ENCODE results near the gene NDUFS1. TPM values are rescaled to one million over a fixed set of nuclear protein-coding genes. Genes with fewer than 3 reads are reported as not detected.

The NDUFS1 gene
- total RNA-seq, 2 experiments from 2014 or later = 65.7 to 69.0 TPM

DNA sequence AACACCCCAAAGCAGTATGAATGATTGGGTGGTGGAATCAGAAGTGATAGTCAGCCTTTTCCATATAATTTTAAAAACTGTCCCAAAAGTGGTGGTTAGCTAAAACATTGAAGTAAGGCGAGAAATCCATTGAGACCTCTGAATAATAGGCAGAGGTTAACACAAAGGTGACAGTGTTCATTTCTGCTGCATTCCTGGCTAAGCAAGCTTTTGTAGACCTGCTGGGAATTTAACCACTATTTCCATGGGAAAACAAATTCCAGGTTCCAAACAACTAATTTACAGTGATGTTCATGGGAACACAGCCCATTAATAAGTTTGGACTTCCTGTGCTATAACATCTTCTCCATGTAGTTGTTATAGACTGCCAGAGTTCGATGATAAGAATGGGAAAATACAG lies 66.9 kb downstream of the NDUFS1 start:
- no peak for ATAC-seq
- Mint-ChIP-seq H3K27me3 (ENCODE audit: low read depth) (no peaks in the 10 kb centered on the region), H3K9me3 (ENCODE audit: insufficient read depth) (no peaks in the 10 kb centered on the region)

DNA sequence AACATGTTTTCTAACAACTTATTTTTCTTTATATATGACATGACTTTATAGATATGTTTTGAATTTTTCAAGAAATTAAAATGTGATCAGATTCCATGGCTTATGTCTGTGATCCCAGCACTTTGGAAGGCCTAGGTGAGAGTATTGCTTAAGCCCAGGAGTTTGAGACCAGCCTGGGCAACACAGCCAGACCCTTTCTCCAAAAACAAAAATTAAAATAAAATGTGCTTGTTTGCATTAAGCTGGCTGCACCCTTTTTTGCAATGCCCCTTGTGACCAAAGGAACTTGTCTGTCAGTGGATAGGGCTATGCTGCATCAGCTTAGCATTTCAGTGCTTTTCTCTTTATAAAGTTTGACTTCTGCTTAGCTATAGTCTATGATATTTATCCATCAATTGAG lies 71.0 kb downstream of the NDUFS1 start:
- no peak overlapping the region for H3K27ac Mint-ChIP-seq
- H3K4me1 Mint-ChIP-seq (ENCODE audit: low read depth) = peaks cover 16% of the 10 kb centered on the region
- CTCF ChIA-PET = no interaction called here
- H3K27me3 Mint-ChIP-seq (ENCODE audit: low read depth) = no peaks in the 10 kb centered on the region
- peaks cover 9% of the 10 kb centered on the region for H3K36me3 Mint-ChIP-seq (ENCODE audit: low read depth)
- no peak for DNase-seq
- no peaks in the 10 kb centered on the region for H3K9me3 Mint-ChIP-seq (ENCODE audit: insufficient read depth)
- POLR2A ChIA-PET = no interaction called here
- no peak for ATAC-seq
- H3K4me3 Mint-ChIP-seq = no peak overlapping the region

More for the DNA sequence above, 66.9 kb downstream of the NDUFS1 start:
- Mint-ChIP-seq H3K4me3 (no peak overlapping the region), H3K4me1 (ENCODE audit: low read depth) (peaks cover 5% of the 10 kb centered on the region), H3K27ac (no peak overlapping the region), H3K36me3 (ENCODE audit: low read depth) (peaks cover 3% of the 10 kb centered on the region)
- CTCF ChIA-PET = interaction anchor here (1.3 kb wide), 1 partner anchor 9 kb away, joined by 3 read pairs; no protein-coding TSS in a partner anchor
- POLR2A ChIA-PET = no interaction called here
- DNase-seq = no peak

- Mint-ChIP-seq H3K4me3 (peak overlapping the region; percentile 99), H3K27ac (peak overlapping the region; percentile 71), H3K36me3 (ENCODE audit: low read depth) (peaks cover 9% of the 10 kb centered on the region), H3K4me1 (ENCODE audit: low read depth) (peaks cover 22% of the 10 kb centered on the region), H3K9me3 (ENCODE audit: insufficient read depth) (no peaks in the 10 kb centered on the region), H3K27me3 (ENCODE audit: low read depth) (no peaks in the 10 kb centered on the region)
- ATAC-seq = no peak
- CTCF ChIA-PET = interaction anchor here (0.6 to 1.4 kb wide), 4 partner anchors 9 to 75 kb away, joined by 3 read pairs; no protein-coding TSS in a partner anchor
- POLR2A ChIA-PET = interaction anchor here (0.6 to 1.3 kb wide), 6 partner anchors 15 to 1246 kb away, joined by 3 to 16 read pairs (median 3); partner anchors contain the start of genes EEF1B2 and NDUFS1
- no peak for DNase-seq
Measured at GRCh38 chr2:206086716-206087350, 72.4 kb downstream of the NDUFS1 start.

DNA sequence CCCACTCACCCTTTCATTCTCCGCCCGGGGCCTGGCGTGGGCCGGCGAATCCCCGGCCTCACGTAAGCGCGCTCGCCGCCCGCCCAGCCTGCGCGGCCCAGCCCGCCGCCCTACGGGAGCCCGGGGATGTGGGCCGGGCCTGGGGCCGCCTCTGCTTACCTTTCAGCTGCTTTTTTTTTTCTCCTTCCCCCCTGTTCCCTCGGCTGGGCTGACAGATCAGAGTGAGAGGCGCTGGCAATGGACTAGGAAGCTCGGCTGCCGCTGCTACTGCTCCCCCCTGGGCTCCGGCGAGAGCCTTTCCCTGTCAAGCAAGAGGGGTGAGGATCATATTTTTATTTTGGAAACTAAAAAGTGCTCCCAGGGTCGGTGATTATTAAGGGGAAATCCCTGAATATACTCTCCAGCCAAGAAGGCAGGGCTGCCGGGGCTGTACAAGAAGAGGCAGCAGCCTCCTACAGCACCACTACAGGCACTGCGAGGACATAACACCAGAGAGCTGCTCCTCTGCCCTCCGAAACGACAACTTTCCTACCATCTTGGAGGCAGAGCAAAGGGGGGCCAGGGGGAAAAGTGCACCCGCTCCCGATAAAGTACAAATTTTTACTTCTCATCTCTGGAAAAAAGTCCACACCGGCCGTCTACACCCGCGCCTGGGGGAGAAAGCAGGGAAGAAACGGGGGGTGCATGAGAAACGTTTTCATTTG lies 73.3 kb downstream of the NDUFS1 start, which contains the start of gene INO80D:
TSS of gene INO80D (minus strand) at position 433 of the 704 bp plus-strand sequence. CDS start 23,158 bp downstream, outside the sequence.
- Mint-ChIP-seq H3K27me3 (ENCODE audit: low read depth) (no peaks in the 10 kb centered on the region), H3K4me3 (peak within 1 kb of the TSS; percentile 99), H3K4me1 (ENCODE audit: low read depth) (peaks cover 24% of the 10 kb centered on the region), H3K9me3 (ENCODE audit: insufficient read depth) (no peaks in the 10 kb centered on the region), H3K27ac (peak within 1 kb of the TSS; percentile 99), H3K36me3 (ENCODE audit: low read depth) (peaks cover 9% of the 10 kb centered on the region)
- DNase-seq (peak; percentile 86), ATAC-seq (peak; percentile 92)
- ChIA-PET CTCF (interaction anchor here (1.0 to 1.1 kb wide), 2 partner anchors 10 to 19 kb away, joined by 3 to 6 read pairs; no protein-coding TSS in a partner anchor), POLR2A (interaction anchor here (0.6 to 1.3 kb wide), 8 partner anchors 14 to 1247 kb away, joined by 3 to 16 read pairs (median 3); partner anchors contain the start of genes EEF1B2 and NDUFS1)

GRCh38 chr2:206084870-206085741 lies 74.1 kb downstream of the NDUFS1 start:
- peak overlapping the region; percentile 99 for H3K27ac Mint-ChIP-seq
- POLR2A ChIA-PET = interaction anchor here (0.6 to 1.3 kb wide), 7 partner anchors 8 to 116 kb away, joined by 3 to 16 read pairs (median 3); partner anchors contain the start of genes EEF1B2 and NDUFS1
- CTCF ChIA-PET = interaction anchor here (1.0 to 1.1 kb wide), 2 partner anchors 11 to 18 kb away, joined by 3 to 6 read pairs; no protein-coding TSS in a partner anchor
- H3K27me3 Mint-ChIP-seq (ENCODE audit: low read depth) = no peaks in the 10 kb centered on the region
- DNase-seq (peak; percentile 52), ATAC-seq (peak; percentile 43)
- no peaks in the 10 kb centered on the region for H3K9me3 Mint-ChIP-seq (ENCODE audit: insufficient read depth)
- H3K4me1 Mint-ChIP-seq (ENCODE audit: low read depth) = peaks cover 25% of the 10 kb centered on the region
- peak overlapping the region; percentile 99 for H3K4me3 Mint-ChIP-seq
- peaks cover 9% of the 10 kb centered on the region for H3K36me3 Mint-ChIP-seq (ENCODE audit: low read depth)

- peak; percentile 10 for ATAC-seq
- H3K27ac Mint-ChIP-seq = peak overlapping the region; percentile 90
- POLR2A ChIA-PET = interaction anchor here (0.7 to 1.0 kb wide), 3 partner anchors 9 to 76 kb away, joined by 3 to 4 read pairs (median 3); no protein-coding TSS in a partner anchor
Measured at GRCh38 chr2:206084439-206084869, 74.8 kb downstream of the NDUFS1 start.

DNA sequence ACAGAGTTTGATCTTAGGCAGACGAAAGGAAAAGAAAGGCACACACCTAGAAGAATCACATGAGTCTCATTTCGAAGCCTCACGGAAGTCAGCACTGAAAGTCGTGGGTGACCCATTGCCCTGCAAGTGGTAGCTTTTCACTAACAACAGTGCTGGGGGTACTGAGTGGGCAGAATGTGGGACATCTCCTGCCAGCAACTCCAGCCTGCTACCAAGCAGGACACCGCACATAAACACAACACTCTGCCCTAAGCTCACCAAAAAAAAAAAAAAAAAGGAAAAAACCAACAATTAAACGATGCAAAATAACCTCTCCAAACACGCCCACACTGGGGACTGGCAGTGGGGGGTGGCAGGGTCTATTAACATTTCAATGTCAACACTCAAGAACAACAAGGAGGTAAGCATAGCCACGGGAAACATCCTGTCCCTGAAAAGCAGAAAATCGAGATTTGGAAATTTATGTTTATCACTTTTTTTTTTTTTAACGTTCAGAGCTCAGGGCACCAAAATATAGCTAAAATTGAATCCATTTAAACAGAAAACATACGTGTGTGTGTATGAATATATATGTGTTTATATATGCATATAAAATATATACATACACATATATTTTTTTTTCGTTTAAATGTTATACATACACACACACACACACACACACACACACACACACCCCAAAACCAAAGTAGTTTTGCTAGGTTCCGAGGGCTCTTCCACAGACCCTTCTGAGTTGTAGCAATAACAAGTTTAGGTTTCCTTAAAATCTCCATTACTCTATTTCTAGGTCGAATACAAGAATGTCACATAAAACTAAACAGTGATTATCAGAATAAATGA lies 75.4 kb downstream of the NDUFS1 start:
- no peaks in the 10 kb centered on the region for H3K9me3 Mint-ChIP-seq (ENCODE audit: insufficient read depth)
- DNase-seq = peak; percentile 53
- peaks cover 21% of the 10 kb centered on the region for H3K4me1 Mint-ChIP-seq (ENCODE audit: low read depth)
- POLR2A ChIA-PET = interaction anchor here (0.8 to 1.0 kb wide), 2 partner anchors 9 to 31 kb away, joined by 3 read pairs; no protein-coding TSS in a partner anchor
- CTCF ChIA-PET = interaction anchor here (0.7 to 1.2 kb wide), 3 partner anchors 31 to 79 kb away, joined by 3 to 4 read pairs (median 3); no protein-coding TSS in a partner anchor
- H3K27ac Mint-ChIP-seq = peak overlapping the region; percentile 90
- H3K36me3 Mint-ChIP-seq (ENCODE audit: low read depth) = peaks cover 6% of the 10 kb centered on the region
- no peaks in the 10 kb centered on the region for H3K27me3 Mint-ChIP-seq (ENCODE audit: low read depth)
- ATAC-seq = no peak
- peak overlapping the region; percentile 97 for H3K4me3 Mint-ChIP-seq

More at GRCh38 chr2:206084439-206084869, 74.8 kb downstream of the NDUFS1 start:
- DNase-seq = peak; percentile 37
- Mint-ChIP-seq H3K4me1 (ENCODE audit: low read depth) (peaks cover 24% of the 10 kb centered on the region), H3K9me3 (ENCODE audit: insufficient read depth) (no peaks in the 10 kb centered on the region), H3K36me3 (ENCODE audit: low read depth) (peaks cover 9% of the 10 kb centered on the region), H3K4me3 (peak overlapping the region; percentile 97), H3K27me3 (ENCODE audit: low read depth) (no peaks in the 10 kb centered on the region)
- CTCF ChIA-PET = no interaction called here

DNA sequence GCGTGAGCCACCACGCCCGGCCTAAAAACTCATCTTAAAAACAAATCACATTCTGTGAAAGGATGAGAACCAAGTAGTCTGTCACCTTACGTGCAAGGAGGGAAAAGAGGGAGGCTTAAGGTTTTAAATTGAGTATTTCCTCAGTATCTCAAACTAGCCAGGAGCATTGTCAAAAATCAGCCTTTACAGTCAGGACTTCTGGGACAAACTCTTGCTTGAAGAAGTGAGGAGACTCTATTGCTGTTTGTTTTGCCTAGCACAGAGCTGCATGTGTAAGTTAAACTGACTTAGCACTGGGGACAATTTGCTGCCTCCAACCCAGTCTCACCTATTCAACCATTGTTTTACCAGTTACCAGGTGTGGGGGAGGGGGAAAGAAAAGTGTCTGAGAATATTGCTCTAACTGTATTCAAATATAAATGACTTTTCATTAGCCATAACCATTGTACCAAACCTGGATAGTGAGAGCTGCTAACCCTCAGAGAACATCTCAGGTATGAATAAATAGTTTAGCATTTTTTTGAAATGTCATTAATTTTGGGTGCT lies 76.9 kb downstream of the NDUFS1 start:
- Mint-ChIP-seq H3K9me3 (ENCODE audit: insufficient read depth) (no peaks in the 10 kb centered on the region), H3K4me3 (no peak overlapping the region), H3K36me3 (ENCODE audit: low read depth) (peaks cover 6% of the 10 kb centered on the region), H3K27me3 (ENCODE audit: low read depth) (no peaks in the 10 kb centered on the region), H3K27ac (no peak overlapping the region), H3K4me1 (ENCODE audit: low read depth) (peaks cover 20% of the 10 kb centered on the region)
- ATAC-seq (no peak), DNase-seq (no peak)
- CTCF ChIA-PET = no interaction called here
- POLR2A ChIA-PET = interaction anchor here (0.8 kb wide), 1 partner anchor 30 kb away, joined by 3 read pairs; no protein-coding TSS in a partner anchor

DNA sequence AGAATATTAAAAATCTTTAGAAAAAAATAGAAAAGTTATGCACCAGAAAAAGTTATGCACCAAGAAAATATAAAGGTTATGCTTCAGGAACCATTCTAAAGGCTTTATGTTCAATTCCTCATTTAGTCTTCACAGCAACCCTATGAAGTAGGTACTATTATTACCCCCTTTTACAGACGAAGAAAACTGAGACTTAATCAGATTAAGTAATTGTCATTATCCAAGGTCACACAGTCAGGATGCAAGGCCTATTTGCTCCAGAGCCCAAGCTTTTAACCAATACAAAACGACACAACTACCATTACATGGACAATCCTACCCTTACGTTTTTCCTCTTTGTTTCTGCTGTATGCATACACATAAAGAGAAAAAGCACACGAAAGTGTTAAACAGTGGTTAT lies 78.3 kb downstream of the NDUFS1 start:
- ATAC-seq = no peak
- Mint-ChIP-seq H3K27me3 (ENCODE audit: low read depth) (no peaks in the 10 kb centered on the region), H3K36me3 (ENCODE audit: low read depth) (no peaks in the 10 kb centered on the region), H3K9me3 (ENCODE audit: insufficient read depth) (no peaks in the 10 kb centered on the region), H3K4me3 (no peak overlapping the region), H3K27ac (no peak overlapping the region), H3K4me1 (ENCODE audit: low read depth) (peaks cover 16% of the 10 kb centered on the region)
- no peak for DNase-seq
- ChIA-PET CTCF (no interaction called here), POLR2A (no interaction called here)

- ATAC-seq (no peak), DNase-seq (no peak)
- H3K27me3 Mint-ChIP-seq (ENCODE audit: low read depth) = no peaks in the 10 kb centered on the region
- H3K27ac Mint-ChIP-seq = no peak overlapping the region
- H3K9me3 Mint-ChIP-seq (ENCODE audit: insufficient read depth) = no peaks in the 10 kb centered on the region
- H3K4me1 Mint-ChIP-seq (ENCODE audit: low read depth) = peaks cover 16% of the 10 kb centered on the region
- CTCF ChIA-PET = no interaction called here
- POLR2A ChIA-PET = no interaction called here
- peaks cover 2% of the 10 kb centered on the region for H3K36me3 Mint-ChIP-seq (ENCODE audit: low read depth)
- H3K4me3 Mint-ChIP-seq = no peak overlapping the region
Measured at GRCh38 chr2:206079699-206080465, 79.4 kb downstream of the NDUFS1 start.
